ENCODE results near the gene ZNF74. TPM values are rescaled to one million over a fixed set of nuclear protein-coding genes. Genes with fewer than 3 reads are reported as not detected.
"Not testable (repeated sequence)": the region's sequence is repeated elsewhere in the genome, so short reads cannot be mapped to it uniquely, and the experiment has no call there.

The ZNF74 gene
- total and polyA plus RNA-seq, 5 donors from 2014 or later, result 3.4 to 5.9 (median 4.1) TPM

- not testable (repeated sequence) for H3K36me3 ChIP-seq (ENCODE audit: control insufficient read depth, insufficient read depth, low read length); H3K4me1 ChIP-seq (ENCODE audit: control insufficient read depth, insufficient read depth, low read length, poor library complexity, severe bottlenecking); DNase-seq; H3K9me3 Mint-ChIP-seq; H3K27me3 ChIP-seq (ENCODE audit: control insufficient read depth, insufficient read depth, low read length); H3K27ac ChIP-seq (ENCODE audit: insufficient read depth, low read length, poor library complexity, severe bottlenecking); H3K36me3 Mint-ChIP-seq; H3K4me1 Mint-ChIP-seq; H3K4me3 Mint-ChIP-seq; H3K4me3 ChIP-seq (ENCODE audit: low read depth, low read length); H3K27ac Mint-ChIP-seq; ATAC-seq (ENCODE audit: low read depth in 2 of 2); H3K9me3 ChIP-seq (ENCODE audit: control insufficient read depth in 2 of 2, low read length in 2 of 2)
- peaks cover 26% of the 10 kb centered on the region for H3K27me3 Mint-ChIP-seq
Measured at GRCh38 chr22:20378684-20379083, 15.3 kb upstream of the ZNF74 start.

GRCh38 chr22:20380486-20380885 is 13.5 kb upstream of the ZNF74 start:
- H3K27ac ChIP-seq (ENCODE audit: insufficient read depth, low read length, poor library complexity, severe bottlenecking), result no peak overlapping the region
- no peaks in the 10 kb centered on the region for H3K36me3 Mint-ChIP-seq
- no peaks in the 10 kb centered on the region for H3K36me3 ChIP-seq (ENCODE audit: control insufficient read depth, insufficient read depth, low read length)
- no peaks in the 10 kb centered on the region for H3K4me1 ChIP-seq (ENCODE audit: control insufficient read depth, insufficient read depth, low read length, poor library complexity, severe bottlenecking)
- H3K27ac Mint-ChIP-seq, result no peak overlapping the region
- H3K9me3 ChIP-seq (ENCODE audit: control insufficient read depth in 2 of 2, low read length in 2 of 2), result no peaks in the 10 kb centered on the region
- DNase-seq (no peak), ATAC-seq (ENCODE audit: low read depth in 2 of 2) (no peak)
- H3K27me3 Mint-ChIP-seq, result peaks cover 23% of the 10 kb centered on the region
- peaks cover 3% of the 10 kb centered on the region for H3K27me3 ChIP-seq (ENCODE audit: control insufficient read depth, insufficient read depth, low read length)
- no peak overlapping the region for H3K4me3 ChIP-seq (ENCODE audit: low read depth, low read length)
- H3K4me3 Mint-ChIP-seq, result no peak overlapping the region
- no peaks in the 10 kb centered on the region for H3K4me1 Mint-ChIP-seq
- H3K9me3 Mint-ChIP-seq, result peaks cover 0 to 2% (median 0%) of the 10 kb centered on the region in 7 donors

GRCh38 chr22:20383538-20383937 is 10.4 kb upstream of the ZNF74 start:
- Mint-ChIP-seq H3K4me1 (peaks cover 0 to 2% (median 0%) of the 10 kb centered on the region in 4 donors), H3K9me3 (peaks cover 0 to 2% (median 0%) of the 10 kb centered on the region in 7 donors), H3K27me3 (peaks cover 26% of the 10 kb centered on the region), H3K36me3 (no peaks in the 10 kb centered on the region), H3K4me3 (no peak overlapping the region), H3K27ac (no peak overlapping the region)
- DNase-seq (no peak), ATAC-seq (ENCODE audit: low read depth in 2 of 2) (no peak)
- Histone ChIP-seq H3K27me3 (ENCODE audit: control insufficient read depth, insufficient read depth, low read length) (peaks cover 11% of the 10 kb centered on the region), H3K4me1 (ENCODE audit: control insufficient read depth, insufficient read depth, low read length, poor library complexity, severe bottlenecking) (no peaks in the 10 kb centered on the region), H3K9me3 (ENCODE audit: control insufficient read depth in 2 of 2, low read length in 2 of 2) (no peaks in the 10 kb centered on the region), H3K4me3 (ENCODE audit: low read depth, low read length) (no peak overlapping the region), H3K36me3 (ENCODE audit: control insufficient read depth, insufficient read depth, low read length) (no peaks in the 10 kb centered on the region), H3K27ac (ENCODE audit: insufficient read depth, low read length, poor library complexity, severe bottlenecking) (no peak overlapping the region)

- H3K9me3 ChIP-seq (ENCODE audit: control insufficient read depth in 2 of 2, low read length in 2 of 2), result no peaks in the 10 kb centered on the region
- H3K36me3 ChIP-seq (ENCODE audit: control insufficient read depth, insufficient read depth, low read length), result no peaks in the 10 kb centered on the region
- no peak overlapping the region for H3K27ac ChIP-seq (ENCODE audit: insufficient read depth, low read length, poor library complexity, severe bottlenecking)
- Mint-ChIP-seq H3K27me3 (peaks cover 24% of the 10 kb centered on the region), H3K9me3 (peaks cover 0 to 2% (median 0%) of the 10 kb centered on the region in 7 donors), H3K4me1 (peaks cover 0 to 2% (median 0%) of the 10 kb centered on the region in 4 donors), H3K27ac (no peak overlapping the region), H3K36me3 (no peaks in the 10 kb centered on the region), H3K4me3 (no peak overlapping the region)
- H3K27me3 ChIP-seq (ENCODE audit: control insufficient read depth, insufficient read depth, low read length), result peaks cover 11% of the 10 kb centered on the region
- ATAC-seq (ENCODE audit: low read depth in 2 of 2) (no peak), DNase-seq (no peak)
- no peaks in the 10 kb centered on the region for H3K4me1 ChIP-seq (ENCODE audit: control insufficient read depth, insufficient read depth, low read length, poor library complexity, severe bottlenecking)
- H3K4me3 ChIP-seq (ENCODE audit: low read depth, low read length), result no peak overlapping the region
Measured at GRCh38 chr22:20384171-20384570, 9.8 kb upstream of the ZNF74 start.

GRCh38 chr22:20384865-20385264 is 9.1 kb upstream of the ZNF74 start:
- DNase-seq, result no peak
- H3K4me1 ChIP-seq (ENCODE audit: control insufficient read depth, insufficient read depth, low read length, poor library complexity, severe bottlenecking), result no peaks in the 10 kb centered on the region
- Mint-ChIP-seq H3K36me3 (no peaks in the 10 kb centered on the region), H3K4me3 (no peak overlapping the region), H3K27ac (no peak overlapping the region), H3K27me3 (peaks cover 24% of the 10 kb centered on the region), H3K9me3 (peaks cover 0 to 3% (median 0%) of the 10 kb centered on the region in 7 donors), H3K4me1 (peaks cover 0 to 2% (median 0%) of the 10 kb centered on the region in 4 donors)
- H3K9me3 ChIP-seq (ENCODE audit: control insufficient read depth in 2 of 2, low read length in 2 of 2), result no peaks in the 10 kb centered on the region
- no peak overlapping the region for H3K4me3 ChIP-seq (ENCODE audit: low read depth, low read length)
- no peak for ATAC-seq (ENCODE audit: low read depth in 2 of 2)
- peaks cover 11% of the 10 kb centered on the region for H3K27me3 ChIP-seq (ENCODE audit: control insufficient read depth, insufficient read depth, low read length)
- no peak overlapping the region for H3K27ac ChIP-seq (ENCODE audit: insufficient read depth, low read length, poor library complexity, severe bottlenecking)
- no peaks in the 10 kb centered on the region for H3K36me3 ChIP-seq (ENCODE audit: control insufficient read depth, insufficient read depth, low read length)

- Histone ChIP-seq H3K36me3 (ENCODE audit: control insufficient read depth, insufficient read depth, low read length) (no peaks in the 10 kb centered on the region), H3K4me1 (ENCODE audit: control insufficient read depth, insufficient read depth, low read length, poor library complexity, severe bottlenecking) (no peaks in the 10 kb centered on the region), H3K27ac (ENCODE audit: insufficient read depth, low read length, poor library complexity, severe bottlenecking) (no peak overlapping the region), H3K4me3 (ENCODE audit: low read depth, low read length) (no peak overlapping the region), H3K27me3 (ENCODE audit: control insufficient read depth, insufficient read depth, low read length) (peaks cover 11% of the 10 kb centered on the region), H3K9me3 (ENCODE audit: control insufficient read depth in 2 of 2, low read length in 2 of 2) (no peaks in the 10 kb centered on the region)
- ATAC-seq (ENCODE audit: low read depth in 2 of 2) (no peak), DNase-seq (no peak)
- H3K27ac Mint-ChIP-seq, result no peak overlapping the region
- no peak overlapping the region for H3K4me3 Mint-ChIP-seq
- H3K27me3 Mint-ChIP-seq, result peaks cover 18% of the 10 kb centered on the region
- H3K4me1 Mint-ChIP-seq, result peaks cover 0 to 2% (median 0%) of the 10 kb centered on the region in 4 donors
- no peaks in the 10 kb centered on the region for H3K36me3 Mint-ChIP-seq
- H3K9me3 Mint-ChIP-seq, result peaks cover 0 to 3% (median 0%) of the 10 kb centered on the region in 7 donors
Measured at GRCh38 chr22:20386336-20386735, 7.6 kb upstream of the ZNF74 start.

GRCh38 chr22:20386972-20387371 is 7.0 kb upstream of the ZNF74 start:
- no peak overlapping the region for H3K4me3 ChIP-seq (ENCODE audit: low read depth, low read length)

GRCh38 chr22:20388200-20388599 is 5.8 kb upstream of the ZNF74 start:
- Histone ChIP-seq H3K36me3 (ENCODE audit: control insufficient read depth, insufficient read depth, low read length) (no peaks in the 10 kb centered on the region), H3K27ac (ENCODE audit: insufficient read depth, low read length, poor library complexity, severe bottlenecking) (no peak overlapping the region), H3K4me3 (ENCODE audit: low read depth, low read length) (no peak overlapping the region), H3K27me3 (ENCODE audit: control insufficient read depth, insufficient read depth, low read length) (peaks cover 11% of the 10 kb centered on the region), H3K9me3 (ENCODE audit: control insufficient read depth in 2 of 2, low read length in 2 of 2) (no peaks in the 10 kb centered on the region), H3K4me1 (ENCODE audit: control insufficient read depth, insufficient read depth, low read length, poor library complexity, severe bottlenecking) (peaks cover 2% of the 10 kb centered on the region)
- Mint-ChIP-seq H3K36me3 (no peaks in the 10 kb centered on the region), H3K27ac (no peak overlapping the region), H3K9me3 (peaks cover 0 to 3% (median 0%) of the 10 kb centered on the region in 7 donors), H3K27me3 (peaks cover 13% of the 10 kb centered on the region), H3K4me3 (no peak overlapping the region), H3K4me1 (peaks cover 0 to 2% (median under 1%) of the 10 kb centered on the region in 4 donors)
- no peak for ATAC-seq (ENCODE audit: low read depth in 2 of 2)
- DNase-seq, result no peak

More at GRCh38 chr22:20386972-20387371, 7.0 kb upstream of the ZNF74 start:
- Mint-ChIP-seq H3K4me3 (no peak overlapping the region), H3K27me3 (peaks cover 18% of the 10 kb centered on the region), H3K9me3 (peaks cover 0 to 3% (median 0%) of the 10 kb centered on the region in 7 donors), H3K36me3 (no peaks in the 10 kb centered on the region), H3K27ac (no peak overlapping the region), H3K4me1 (peaks cover 0 to 2% (median 0%) of the 10 kb centered on the region in 4 donors)
- Histone ChIP-seq H3K27ac (ENCODE audit: insufficient read depth, low read length, poor library complexity, severe bottlenecking) (no peak overlapping the region), H3K9me3 (ENCODE audit: control insufficient read depth in 2 of 2, low read length in 2 of 2) (no peaks in the 10 kb centered on the region), H3K36me3 (ENCODE audit: control insufficient read depth, insufficient read depth, low read length) (no peaks in the 10 kb centered on the region), H3K4me1 (ENCODE audit: control insufficient read depth, insufficient read depth, low read length, poor library complexity, severe bottlenecking) (no peaks in the 10 kb centered on the region), H3K27me3 (ENCODE audit: control insufficient read depth, insufficient read depth, low read length) (peaks cover 11% of the 10 kb centered on the region)
- no peak for DNase-seq
- ATAC-seq (ENCODE audit: low read depth in 2 of 2), result no peak
